GM23338 (cell line): ENCODE data around the gene IRGC. TPM values are rescaled to one million over a fixed set of nuclear protein-coding genes. Genes with fewer than 3 reads are reported as not detected.

Experiments
- ATAC-seq: fragments of 200-7000 bp; cut with Tn5 transposase; 3 replicates; pipeline ENCODE4 v1.9.1; 2020
- DNase-seq: peaks from one replicate; pipeline ENCODE4 v3.0.0-alpha.2; 2015; ENCODE audit warnings: low spot score
- H2AFZ ChIP-seq: fragments of 200-600 bp; sonication (generic); 2 replicates; pipeline ENCODE4 v1.8.0; 2016; ENCODE audit warnings: antibody characterized with exemption, mild to moderate bottlenecking, moderate library complexity
- H3F3A ChIP-seq: fragments of 200-600 bp; sonication (generic); replicated peaks from 2 replicates; pipeline ENCODE4 v1.8.0; 2017; ENCODE audit warnings: antibody characterized with exemption, mixed run types, low read depth
- H3K27ac ChIP-seq: fragments of 200-600 bp; sonication (generic); 2 replicates; pipeline ENCODE4 v1.6.1; 2016; ENCODE audit warnings: low read depth
- H3K27me3 ChIP-seq: fragments of 200-600 bp; sonication (generic); 2 replicates; pipeline ENCODE4 v1.8.0; 2016; ENCODE audit warnings: mild to moderate bottlenecking, mixed run types, moderate library complexity; ENCODE audit not compliant: insufficient read depth
- H3K36me3 ChIP-seq: fragments of 200-600 bp; sonication (generic); 2 replicates; pipeline ENCODE4 v1.8.0; 2016; ENCODE audit warnings: mild to moderate bottlenecking; ENCODE audit not compliant: insufficient read depth
- H3K4me1 ChIP-seq: fragments of 200-600 bp; sonication (generic); 2 replicates; pipeline ENCODE4 v1.8.0; 2016; ENCODE audit warnings: mild to moderate bottlenecking, moderate library complexity; ENCODE audit not compliant: insufficient read depth
- H3K4me2 ChIP-seq: fragments of 200-600 bp; sonication (generic); 2 replicates; pipeline ENCODE4 v1.7.1; 2017; ENCODE audit warnings: mixed run types
- H3K4me3 ChIP-seq: fragments of 200-600 bp; sonication (generic); 2 replicates; pipeline ENCODE4 v1.6.1; 2016; ENCODE audit warnings: mixed run types
- H3K79me2 ChIP-seq: fragments of 200-600 bp; sonication (generic); replicated peaks from 2 replicates; pipeline ENCODE4 v1.8.0; 2017; ENCODE audit warnings: mild to moderate bottlenecking; ENCODE audit not compliant: insufficient read depth
- H3K9me2 ChIP-seq: fragments of 200-600 bp; sonication (generic); 2 replicates; pipeline ENCODE4 v1.8.0; 2017; ENCODE audit not compliant: insufficient read depth
- H4K20me1 ChIP-seq: fragments of 200-600 bp; sonication (generic); replicated peaks from 2 replicates; pipeline ENCODE4 v1.8.0; 2017; ENCODE audit warnings: mild to moderate bottlenecking; ENCODE audit not compliant: insufficient read depth
- H3K27ac Mint-ChIP-seq: 2 replicates; pipeline ENCODE4 v1.8.0; 2020; ENCODE audit warnings: inconsistent platforms, mild to moderate bottlenecking, moderate library complexity, mixed read lengths
- H3K27me3 Mint-ChIP-seq: 3 replicates; pipeline ENCODE4 v1.8.0; 2022; ENCODE audit warnings: low read depth, mild to moderate bottlenecking, moderate library complexity, mixed read lengths, inconsistent platforms; ENCODE audit not compliant: insufficient read depth, poor library complexity
- H3K36me3 Mint-ChIP-seq: 3 replicates; pipeline ENCODE4 v1.8.0; 2021; ENCODE audit warnings: low read depth, mild to moderate bottlenecking, inconsistent platforms, moderate library complexity, mixed read lengths
- H3K4me1 Mint-ChIP-seq: 3 replicates; pipeline ENCODE4 v1.8.0; 2020; ENCODE audit warnings: mild to moderate bottlenecking, inconsistent platforms, mixed read lengths
- H3K4me3 Mint-ChIP-seq: 3 replicates; pipeline ENCODE4 v1.8.0; 2021; ENCODE audit warnings: moderate library complexity, mild to moderate bottlenecking, inconsistent platforms, mixed read lengths
- H3K9me3 Mint-ChIP-seq: 3 replicates; pipeline ENCODE4 v1.8.0; 2020; ENCODE audit warnings: moderate library complexity, mild to moderate bottlenecking, inconsistent platforms, mixed read lengths
- CREB1 ChIP-seq: fragments of 250-450 bp; sonication (Bioruptor Pico); IDR thresholded peaks from 2 replicates; pipeline ENCODE4 v1.5.0; 2020; ENCODE audit warnings: low read depth, mild to moderate bottlenecking, moderate library complexity
- CTCF ChIP-seq, 2 experiments: fragments of 200-600 bp in 1 of 2; sonication (generic) in 1 of 2; conservative IDR thresholded peaks; 2 replicates each; pipeline versions ENCODE4 v1.5.1 to v1.6.1; 2016 to 2017; ENCODE audit warnings: antibody characterized with exemption in 2 of 2, low read depth in 2 of 2, mild to moderate bottlenecking in 2 of 2, moderate library complexity in 1 of 2
- EZH2phosphoT487 ChIP-seq: fragments of 200-600 bp; sonication (generic); IDR thresholded peaks from one replicate; pipeline ENCODE4 v1.8.1; 2018; ENCODE audit warnings: antibody characterized with exemption; ENCODE audit not compliant: unreplicated experiment
- JUNB ChIP-seq: IDR thresholded peaks from one replicate; pipeline ENCODE4 v1.6.1; 2016; ENCODE audit warnings: antibody characterized with exemption; ENCODE audit not compliant: unreplicated experiment
- NANOG ChIP-seq: IDR thresholded peaks from 2 replicates; pipeline ENCODE4 v1.6.1; 2016; ENCODE audit warnings: antibody characterized with exemption, borderline replicate concordance
- POLR2AphosphoS5 ChIP-seq: IDR thresholded peaks from 2 replicates; pipeline ENCODE4 v1.6.1; 2016; ENCODE audit warnings: antibody characterized with exemption, low read depth
- STAT1 ChIP-seq: IDR thresholded peaks from one replicate; pipeline ENCODE4 v1.6.1; 2016; ENCODE audit warnings: antibody characterized with exemption; ENCODE audit not compliant: unreplicated experiment
- ZNF331 ChIP-seq: fragments of 250-450 bp; sonication (Bioruptor Pico); IDR thresholded peaks from 2 replicates; pipeline ENCODE4 v1.5.0; 2020; ENCODE audit warnings: low read depth, mild to moderate bottlenecking, moderate library complexity
- polyA plus RNA-seq: library from polyadenylated mRNA; unstranded; fragments of >200 nt; fragmentation: Nextera tagmentation; extraction: Ambion mirVana; gene quantifications from 2 replicates; pipeline ENCODE4 v1.2.1, GENCODE V29; 2016
- total RNA-seq: library from RNA; depleted of rRNA; stranded (reverse); fragments of >200 nt; shearing (Covaris generic); gene quantifications from 2 replicates; pipeline ENCODE4 v1.2.3, GENCODE V29; 2014
- TF ChIP-seq, protein P1 (sequence below): IDR thresholded peaks from 2 replicates; pipeline ENCODE4 v1.6.1; 2016; ENCODE audit warnings: antibody characterized with exemption

Gene IRGC
- total and polyA plus RNA-seq, 2 experiments from 2014 or later, result not detected

- Histone ChIP-seq H3K36me3 (peaks cover 6% of the 10 kb centered on the region; the same call in 1 of the 2 replicates), H3K9me2 (no peaks in the 10 kb centered on the region), H3K79me2 (peaks cover 11% of the 10 kb centered on the region), H2AFZ (no peak overlapping the region), H3K27me3 (no peaks in the 10 kb centered on the region), H3K4me1 (no peaks in the 10 kb centered on the region), H4K20me1 (no peaks in the 10 kb centered on the region; the same call in 1 of the 2 replicates), H3K27ac (no peak overlapping the region), H3K4me2 (no peak overlapping the region), H3F3A (no peaks in the 10 kb centered on the region), H3K4me3 (no peak overlapping the region)
- Mint-ChIP-seq H3K27me3 (peaks cover 8% of the 10 kb centered on the region), H3K4me1 (peaks cover 4% of the 10 kb centered on the region; the same call in 2 of the 3 replicates), H3K36me3 (peaks cover 67% of the 10 kb centered on the region), H3K27ac (no peak overlapping the region), H3K4me3 (no peak overlapping the region), H3K9me3 (no peaks in the 10 kb centered on the region)
- TF ChIP-seq CTCF (conservative IDR thresholded peaks at IDR 0.05; ENCODE audit: low read depth in 2 of 2) (no peak), POLR2AphosphoS5 (no peak), STAT1 (no peak), ZNF331 (CRISPR knock-in tag) (no peak), NANOG (no peak), EZH2phosphoT487 (no peak), CREB1 (CRISPR knock-in tag) (no peak)
- TF ChIP-seq, protein P1, sequence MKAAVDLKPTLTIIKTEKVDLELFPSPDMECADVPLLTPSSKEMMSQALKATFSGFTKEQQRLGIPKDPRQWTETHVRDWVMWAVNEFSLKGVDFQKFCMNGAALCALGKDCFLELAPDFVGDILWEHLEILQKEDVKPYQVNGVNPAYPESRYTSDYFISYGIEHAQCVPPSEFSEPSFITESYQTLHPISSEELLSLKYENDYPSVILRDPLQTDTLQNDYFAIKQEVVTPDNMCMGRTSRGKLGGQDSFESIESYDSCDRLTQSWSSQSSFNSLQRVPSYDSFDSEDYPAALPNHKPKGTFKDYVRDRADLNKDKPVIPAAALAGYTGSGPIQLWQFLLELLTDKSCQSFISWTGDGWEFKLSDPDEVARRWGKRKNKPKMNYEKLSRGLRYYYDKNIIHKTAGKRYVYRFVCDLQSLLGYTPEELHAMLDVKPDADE, result no peak
- ATAC-seq, result no peak
- DNase-seq, result no peak
Measured at GRCh38 chr19:43748205-43748594, 32.3 kb downstream of the IRGC start.

DNA sequence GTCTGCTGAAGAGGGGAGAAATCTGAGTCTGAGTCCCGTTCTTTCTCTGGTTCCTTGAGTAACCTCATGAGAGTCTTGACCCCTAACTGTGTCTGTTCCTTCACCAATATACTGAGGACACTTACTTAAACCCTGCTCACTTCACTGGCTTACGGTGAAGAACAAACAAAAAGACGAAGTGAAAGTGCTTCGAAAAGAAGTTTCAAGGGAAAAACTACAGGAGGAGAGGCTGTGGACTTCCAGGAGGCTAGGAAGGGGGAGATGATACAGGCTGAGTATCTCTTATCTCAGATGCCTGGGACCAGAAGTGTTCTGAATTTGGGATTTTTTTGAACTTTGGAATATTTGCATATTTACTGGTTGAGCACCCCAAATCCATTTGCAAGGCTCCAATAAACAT lies 32.8 kb downstream of the IRGC start:
- Histone ChIP-seq H3K4me1 (peaks cover 2% of the 10 kb centered on the region; the same call in 1 of the 2 replicates), H2AFZ (no peak overlapping the region), H3K36me3 (peaks cover 6% of the 10 kb centered on the region; the same call in 1 of the 2 replicates), H3F3A (no peaks in the 10 kb centered on the region), H3K4me2 (no peak overlapping the region), H3K27me3 (no peaks in the 10 kb centered on the region), H3K4me3 (no peak overlapping the region), H3K27ac (no peak overlapping the region), H4K20me1 (no peaks in the 10 kb centered on the region; the same call in 1 of the 2 replicates), H3K79me2 (peaks cover 16% of the 10 kb centered on the region), H3K9me2 (no peaks in the 10 kb centered on the region)
- ATAC-seq, result no peak
- Mint-ChIP-seq H3K27me3 (peaks cover 10% of the 10 kb centered on the region), H3K27ac (no peak overlapping the region), H3K9me3 (no peaks in the 10 kb centered on the region), H3K36me3 (peaks cover 65% of the 10 kb centered on the region), H3K4me3 (no peak overlapping the region), H3K4me1 (peaks cover 4% of the 10 kb centered on the region; the same call in 2 of the 3 replicates)
- DNase-seq, result no peak
- TF ChIP-seq JUNB (no peak), CREB1 (CRISPR knock-in tag) (no peak)
